ENCODE results near the gene JAG2. TPM values are rescaled to one million over a fixed set of nuclear protein-coding genes. Genes with fewer than 3 reads are reported as not detected.

JAG2 gene
- total and polyA plus RNA-seq, 11 donors: 19.1 to 62.4 (median 25.9) TPM

DNA sequence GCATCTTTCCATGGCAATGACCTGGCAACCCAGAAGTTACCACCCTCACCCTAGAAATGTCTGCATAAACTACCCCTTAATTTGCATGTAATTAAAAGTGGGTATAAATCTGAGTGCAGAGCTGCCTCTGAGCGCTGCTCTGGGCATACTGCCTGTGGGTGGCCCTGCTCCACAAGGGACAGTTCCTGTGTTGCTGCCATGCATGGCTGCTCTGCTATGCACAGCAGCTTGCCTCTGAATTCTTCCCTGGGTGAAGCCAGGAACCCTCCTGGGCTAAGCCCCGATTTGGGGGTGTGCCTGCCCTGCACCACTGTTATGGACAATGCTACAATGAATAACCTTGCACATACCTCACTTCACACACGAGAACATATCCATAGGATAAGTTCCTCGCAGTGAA is 67.7 kb downstream of the JAG2 start:
- Histone ChIP-seq H3K27me3 (peaks cover 0 to 11% (median 0%) of the 10 kb centered on the region in 9 donors), H3K9me3 (peaks cover 0 to 17% (median 2%) of the 10 kb centered on the region in 12 donors), H3K4me1 (no peaks in the 10 kb centered on the region), H3K4me3 (no peak overlapping the region), H3K27ac (no peak overlapping the region), H3K36me3 (no peaks in the 10 kb centered on the region)
- peak in 1 of 5 donors; percentile 4 for DNase-seq
- no peak for TF ChIP-seq CTCF (IDR thresholded peaks at IDR 0.05)
- TF ChIP-seq POLR2A (IDR thresholded peaks at IDR 0.05): no peak
- intact Hi-C loops (cut with DNase I): no loop called here
- 84 to 88% (median 86%) methylated on average over 4 of the region's 4 CpGs for WGBS, 4 donors
- ATAC-seq: no peak

DNA sequence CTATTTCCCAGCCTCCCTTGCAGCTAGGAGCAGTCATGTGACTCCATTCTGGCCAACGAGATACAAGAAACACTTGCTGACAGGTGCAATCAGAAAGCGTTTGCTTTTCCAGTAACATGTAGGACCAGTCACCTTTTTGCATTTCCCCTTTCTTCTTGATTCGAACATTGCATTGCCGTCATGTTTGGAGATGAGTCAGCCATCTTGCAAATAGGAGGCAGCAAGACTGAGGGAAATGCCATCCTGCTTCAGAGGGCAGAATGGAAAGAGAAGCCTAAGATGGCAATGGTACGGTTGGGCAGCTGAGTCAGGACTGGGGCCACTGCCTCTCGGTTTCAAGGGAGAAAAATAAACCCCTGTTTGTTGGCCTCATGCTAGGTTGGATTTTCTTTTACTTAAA is 68.8 kb downstream of the JAG2 start:
- H3K4me1 ChIP-seq: no peaks in the 10 kb centered on the region
- intact Hi-C loops (cut with DNase I): loop anchor here in 7 of 10 donors (5.0 to 10.0 kb wide), 5 partner anchors 53 to 425 kb away; partner anchors contain the start of genes JAG2 (in 2 of the 7) and TMEM121 (in 2 of the 7)
- 77 to 90% (median 83%) methylated on average over 5 to 6 of the region's 6 CpGs for WGBS, 4 donors
- DNase-seq (no peak), ATAC-seq (no peak)
- H3K9me3 ChIP-seq: peaks cover 0 to 17% (median 2%) of the 10 kb centered on the region in 12 donors
- peaks cover 0 to 7% (median 0%) of the 10 kb centered on the region in 9 donors for H3K27me3 ChIP-seq
- no peak for TF ChIP-seq CTCF (IDR thresholded peaks at IDR 0.05)
- TF ChIP-seq POLR2A (IDR thresholded peaks at IDR 0.05): no peak
- H3K36me3 ChIP-seq: no peaks in the 10 kb centered on the region
- no peak overlapping the region for H3K4me3 ChIP-seq
- H3K27ac ChIP-seq: no peak overlapping the region

- intact Hi-C loops (cut with DNase I): loop anchor here in 7 of 10 donors (5.0 to 10.0 kb wide), 5 partner anchors 54 to 426 kb away; partner anchors contain the start of genes JAG2 (in 2 of the 7) and TMEM121 (in 2 of the 7)
Measured at GRCh38 chr14:105098316-105098715, 70.3 kb downstream of the JAG2 start.

GRCh38 chr14:105097794-105098127 is 70.8 kb downstream of the JAG2 start:
- WGBS, 4 donors: 83 to 90% (median 88%) methylated on average over 7 of the region's 7 CpGs
- Histone ChIP-seq H3K4me1 (peaks cover 0 to 14% (median 8%) of the 10 kb centered on the region in 12 donors), H3K4me3 (no peak overlapping the region), H3K9me3 (peaks cover 0 to 7% (median 0%) of the 10 kb centered on the region in 12 donors), H3K27ac (no peak overlapping the region), H3K27me3 (peaks cover 0 to 3% (median 0%) of the 10 kb centered on the region in 9 donors), H3K36me3 (no peaks in the 10 kb centered on the region)
- intact Hi-C loops (cut with DNase I): loop anchor here in 7 of 10 donors (5.0 to 10.0 kb wide), 5 partner anchors 55 to 427 kb away; partner anchors contain the start of genes JAG2 (in 2 of the 7) and TMEM121 (in 2 of the 7)
- no peak for TF ChIP-seq CTCF (IDR thresholded peaks at IDR 0.05)
- TF ChIP-seq POLR2A (IDR thresholded peaks at IDR 0.05): no peak
- no peak for ATAC-seq
- peak in 1 of 5 donors; percentile 49 for DNase-seq

More at GRCh38 chr14:105098316-105098715, 70.3 kb downstream of the JAG2 start:
- H3K4me1 ChIP-seq: peaks cover 0 to 10% (median 5%) of the 10 kb centered on the region in 12 donors
- ATAC-seq (no peak), DNase-seq (no peak)
- H3K9me3 ChIP-seq: peaks cover 0 to 9% (median 0%) of the 10 kb centered on the region in 12 donors
- peaks cover 0 to 6% (median 0%) of the 10 kb centered on the region in 9 donors for H3K27me3 ChIP-seq
- no peaks in the 10 kb centered on the region for H3K36me3 ChIP-seq
- 83 to 89% (median 86%) methylated on average over 8 of the region's 8 CpGs for WGBS, 4 donors
- H3K4me3 ChIP-seq: no peak overlapping the region
- no peak overlapping the region for H3K27ac ChIP-seq
- TF ChIP-seq POLR2A (IDR thresholded peaks at IDR 0.05) (no peak), CTCF (IDR thresholded peaks at IDR 0.05) (no peak)

All from heart left ventricle (tissue), 16 donors.